Activated CD8-positive, alpha-beta T cell treated with anti-CD3 and anti-CD28 coated beads for 36 hours (primary cell): ENCODE results near the gene WDHD1. TPM values are rescaled to one million over a fixed set of nuclear protein-coding genes. Genes with fewer than 3 reads are reported as not detected.

Source experiments
- ATAC-seq: fragments of 200-7000 bp; cut with Tn5 transposase; one replicate; pipeline ENCODE4 v1.10.0; 2021; ENCODE audit warnings: mild to moderate bottlenecking, moderate library complexity
- CTCF ChIA-PET: fragments of 350-600 bp; sonication (Branson Sonifier 250); formaldehyde crosslinking; loops from one replicate; lab custom pipeline; 2021; ENCODE audit warnings: antibody characterized with exemption; lab: Charles Lee
- POLR2A ChIA-PET: fragments of 350-600 bp; sonication (Branson Sonifier 250); formaldehyde crosslinking; loops from one replicate; lab custom pipeline; 2021; ENCODE audit warnings: antibody characterized with exemption; lab: Charles Lee
- DNase-seq: peaks from one replicate; pipeline ENCODE4 v3.0.0-alpha.2; 2020
- H3K27ac Mint-ChIP-seq: one replicate; pipeline ENCODE4 v1.8.0; 2021; ENCODE audit warnings: mild to moderate bottlenecking, mixed read lengths
- H3K27me3 Mint-ChIP-seq: one replicate; pipeline ENCODE4 v1.8.0; 2021; ENCODE audit warnings: mixed read lengths
- H3K36me3 Mint-ChIP-seq: one replicate; pipeline ENCODE4 v1.8.0; 2021; ENCODE audit warnings: low read depth, mixed read lengths
- H3K4me1 Mint-ChIP-seq: one replicate; pipeline ENCODE4 v1.8.0; 2021; ENCODE audit warnings: low read depth, mixed read lengths
- H3K4me3 Mint-ChIP-seq: one replicate; pipeline ENCODE4 v1.8.0; 2021; ENCODE audit warnings: mild to moderate bottlenecking, moderate library complexity, mixed read lengths
- H3K9me3 Mint-ChIP-seq: one replicate; pipeline ENCODE4 v1.8.0; 2021; ENCODE audit warnings: mixed read lengths
- intact Hi-C: fragments of 100-400 bp; cut with micrococcal nuclease; formaldehyde crosslinking; loops from one replicate; pipeline ENCODE4 v1.10.0; 2022
- total RNA-seq, 2 experiments: library from RNA; stranded (reverse); gene quantifications; one replicate each; pipeline ENCODE4 v1.2.3, GENCODE V29; 2021
- TF ChIP-seq, protein P1 (sequence below): fragments of 200-600 bp; IDR thresholded peaks from one replicate; pipeline ENCODE4 v1.8.0; 2022; ENCODE audit warnings: antibody characterized with exemption, mild to moderate bottlenecking

Gene WDHD1
- total RNA-seq, 2 experiments from 2014 or later: 59.8 to 68.4 TPM

DNA sequence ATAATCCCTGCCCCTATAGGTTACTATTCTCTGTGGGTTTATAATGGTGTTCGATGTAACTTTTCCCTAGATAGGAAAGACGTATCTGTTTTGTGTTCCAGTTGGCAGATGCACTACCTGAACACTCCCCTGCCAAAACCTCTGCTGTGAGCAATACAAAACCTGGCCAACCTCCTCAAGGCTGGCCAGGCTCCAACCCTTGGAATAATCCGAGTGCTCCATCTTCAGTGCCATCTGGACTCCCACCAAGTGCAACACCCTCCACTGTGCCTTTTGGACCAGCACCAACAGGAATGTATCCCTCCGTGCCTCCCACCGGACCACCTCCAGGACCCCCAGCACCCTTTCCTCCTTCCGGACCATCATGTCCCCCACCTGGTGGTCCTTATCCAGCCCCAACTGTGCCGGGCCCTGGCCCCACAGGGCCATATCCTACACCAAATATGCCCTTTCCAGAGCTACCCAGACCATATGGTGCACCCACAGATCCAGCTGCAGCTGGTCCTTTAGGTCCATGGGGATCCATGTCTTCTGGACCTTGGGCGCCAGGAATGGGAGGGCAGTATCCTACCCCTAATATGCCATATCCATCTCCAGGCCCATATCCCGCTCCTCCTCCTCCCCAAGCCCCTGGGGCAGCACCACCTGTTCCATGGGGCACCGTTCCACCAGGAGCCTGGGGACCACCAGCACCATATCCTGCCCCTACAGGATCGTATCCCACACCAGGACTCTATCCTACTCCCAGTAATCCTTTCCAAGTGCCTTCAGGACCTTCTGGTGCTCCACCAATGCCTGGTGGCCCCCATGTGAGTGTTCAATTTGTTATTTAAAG lies 35.8 kb upstream of the WDHD1 start:
- TF ChIP-seq, protein P1, sequence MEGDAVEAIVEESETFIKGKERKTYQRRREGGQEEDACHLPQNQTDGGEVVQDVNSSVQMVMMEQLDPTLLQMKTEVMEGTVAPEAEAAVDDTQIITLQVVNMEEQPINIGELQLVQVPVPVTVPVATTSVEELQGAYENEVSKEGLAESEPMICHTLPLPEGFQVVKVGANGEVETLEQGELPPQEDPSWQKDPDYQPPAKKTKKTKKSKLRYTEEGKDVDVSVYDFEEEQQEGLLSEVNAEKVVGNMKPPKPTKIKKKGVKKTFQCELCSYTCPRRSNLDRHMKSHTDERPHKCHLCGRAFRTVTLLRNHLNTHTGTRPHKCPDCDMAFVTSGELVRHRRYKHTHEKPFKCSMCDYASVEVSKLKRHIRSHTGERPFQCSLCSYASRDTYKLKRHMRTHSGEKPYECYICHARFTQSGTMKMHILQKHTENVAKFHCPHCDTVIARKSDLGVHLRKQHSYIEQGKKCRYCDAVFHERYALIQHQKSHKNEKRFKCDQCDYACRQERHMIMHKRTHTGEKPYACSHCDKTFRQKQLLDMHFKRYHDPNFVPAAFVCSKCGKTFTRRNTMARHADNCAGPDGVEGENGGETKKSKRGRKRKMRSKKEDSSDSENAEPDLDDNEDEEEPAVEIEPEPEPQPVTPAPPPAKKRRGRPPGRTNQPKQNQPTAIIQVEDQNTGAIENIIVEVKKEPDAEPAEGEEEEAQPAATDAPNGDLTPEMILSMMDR: no peak
- POLR2A ChIA-PET: interaction anchor here (0.6 kb wide), 1 partner anchor 114 kb away, joined by 3 read pairs; no protein-coding TSS in a partner anchor
- Mint-ChIP-seq H3K4me1 (peaks cover 28% of the 10 kb centered on the region), H3K36me3 (peaks cover 70% of the 10 kb centered on the region), H3K27me3 (no peaks in the 10 kb centered on the region), H3K27ac (peak overlapping the region; percentile 3), H3K4me3 (no peak overlapping the region), H3K9me3 (no peaks in the 10 kb centered on the region)
- no peak for DNase-seq
- no peak for ATAC-seq
- intact Hi-C loops: no loop called here
- CTCF ChIA-PET: interaction anchor here (0.9 kb wide), 1 partner anchor 11 kb away, joined by 3 read pairs; the partner anchor contains the start of gene MAPK1IP1L

- Mint-ChIP-seq H3K36me3 (peaks cover 59% of the 10 kb centered on the region), H3K4me3 (no peak overlapping the region), H3K27ac (no peak overlapping the region), H3K9me3 (no peaks in the 10 kb centered on the region), H3K4me1 (peaks cover 37% of the 10 kb centered on the region), H3K27me3 (no peaks in the 10 kb centered on the region)
- ATAC-seq (no peak), DNase-seq (no peak)
- ChIA-PET POLR2A (interaction anchor here (1.4 to 3.6 kb wide), 4 partner anchors 8 to 39 kb away, joined by 4 to 17 read pairs (median 8); partner anchors contain the start of genes MAPK1IP1L, SOCS4 and WDHD1), CTCF (interaction anchor here (0.7 to 1.2 kb wide), 2 partner anchors 8 to 9 kb away, joined by 3 to 7 read pairs; partner anchors contain the start of gene MAPK1IP1L)
- TF ChIP-seq, protein P1: no peak
- intact Hi-C loops: no loop called here
These were observed 32.4 kb upstream of the WDHD1 start for GRCh38 chr14:55059333-55059732.

DNA sequence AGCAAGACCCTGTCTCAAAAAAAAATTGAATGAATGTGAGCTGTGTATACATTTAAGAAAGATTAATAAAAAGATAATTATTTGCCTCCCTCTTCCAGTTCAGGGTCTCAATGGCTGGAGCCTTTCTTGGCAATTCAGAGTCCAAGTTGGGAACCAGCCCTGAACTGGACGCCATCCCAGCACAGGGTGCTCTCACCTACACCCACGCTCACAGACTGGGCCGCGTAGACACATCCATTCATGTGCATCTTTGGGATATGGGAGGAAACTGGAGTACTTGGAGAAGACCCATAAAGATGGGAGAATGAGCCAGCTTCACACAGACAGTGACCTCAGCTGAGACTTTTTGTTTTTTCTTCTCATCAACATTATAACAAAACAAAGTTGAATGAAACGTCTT lies 31.0 kb upstream of the WDHD1 start:
- H3K27ac Mint-ChIP-seq: no peak overlapping the region
- H3K4me1 Mint-ChIP-seq: peaks cover 48% of the 10 kb centered on the region
- TF ChIP-seq, protein P1: no peak
- CTCF ChIA-PET: interaction anchor here (1.0 kb wide), 1 partner anchor 14 kb away, joined by 4 read pairs; no protein-coding TSS in a partner anchor
- no peaks in the 10 kb centered on the region for H3K9me3 Mint-ChIP-seq
- H3K4me3 Mint-ChIP-seq: no peak overlapping the region
- DNase-seq (no peak), ATAC-seq (no peak)
- H3K36me3 Mint-ChIP-seq: peaks cover 61% of the 10 kb centered on the region
- intact Hi-C loops: no loop called here
- H3K27me3 Mint-ChIP-seq: no peaks in the 10 kb centered on the region
- POLR2A ChIA-PET: interaction anchor here (1.0 to 3.6 kb wide), 5 partner anchors 8 to 40 kb away, joined by 3 to 17 read pairs (median 4); no protein-coding TSS in a partner anchor

DNA sequence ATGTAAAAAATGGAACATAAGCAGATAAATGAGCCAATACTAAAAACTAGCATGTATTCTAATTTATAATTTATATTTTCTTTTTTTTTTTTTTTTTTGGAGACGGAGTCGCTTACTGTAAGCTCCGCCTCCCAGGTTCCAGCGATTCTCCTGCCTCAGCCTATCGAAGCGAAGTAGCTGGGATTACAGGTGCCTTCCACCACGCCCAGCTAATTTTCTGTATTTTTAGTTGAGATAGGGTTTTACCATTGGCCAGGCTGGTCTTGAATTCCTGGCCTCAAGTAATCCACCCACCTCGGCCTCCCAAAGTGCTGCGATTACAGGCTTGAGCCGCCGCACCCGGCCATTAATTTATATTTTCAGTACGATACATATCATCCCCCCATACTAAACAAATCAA lies 27.2 kb upstream of the WDHD1 start:
- DNase-seq (no peak), ATAC-seq (no peak)
- peaks cover 42% of the 10 kb centered on the region for H3K36me3 Mint-ChIP-seq
- TF ChIP-seq, protein P1: no peak
- H3K4me1 Mint-ChIP-seq: peaks cover 42% of the 10 kb centered on the region
- no peak overlapping the region for H3K4me3 Mint-ChIP-seq
- H3K27ac Mint-ChIP-seq: peak overlapping the region; percentile 32
- intact Hi-C loops: no loop called here
- H3K9me3 Mint-ChIP-seq: no peaks in the 10 kb centered on the region
- H3K27me3 Mint-ChIP-seq: no peaks in the 10 kb centered on the region
- CTCF ChIA-PET: interaction anchor here (0.8 kb wide), 1 partner anchor 16 kb away, joined by 3 read pairs; no protein-coding TSS in a partner anchor
- POLR2A ChIA-PET: interaction anchor here (1.3 kb wide), 1 partner anchor 9 kb away, joined by 6 read pairs; no protein-coding TSS in a partner anchor
